Common myeloid progenitor, CD34-positive (primary cell): ENCODE results near the gene ZMAT3.

Experiments
- CTCF ChIA-PET: fragments of 350-600 bp; sonication (Branson Sonifier 250); formaldehyde crosslinking; loops from one replicate; lab custom pipeline; 2021; ENCODE audit warnings: antibody characterized with exemption; lab: Charles Lee
- POLR2A ChIA-PET: fragments of 350-600 bp; sonication (Branson Sonifier 250); formaldehyde crosslinking; loops from one replicate; lab custom pipeline; 2021; ENCODE audit warnings: antibody characterized with exemption; lab: Charles Lee
- DNase-seq, 3 donors: peaks; one replicate each; pipeline versions ENCODE4 v3.0.0 to v3.0.0-alpha.2; 2013
- H3K27ac ChIP-seq, 2 experiments: 1 replicate in 1 of 2; 2 replicates in 1 of 2; pipeline ENCODE4 v1.7.0; 2013; ENCODE audit warnings: inconsistent platforms in 2 of 2, low read length in 2 of 2, mild to moderate bottlenecking in 2 of 2, low read depth in 1 of 2, moderate library complexity in 1 of 2; ENCODE audit not compliant: severe bottlenecking in 2 of 2, insufficient read depth in 1 of 2, poor library complexity in 1 of 2
- H3K27me3 ChIP-seq, 5 experiments: replicated peaks in 2 of 5; 1 replicate in 3 of 5; 2 replicates in 2 of 5; pipeline versions ENCODE4 v1.6.1 to v1.7.0; 2013; ENCODE audit warnings: low read length in 4 of 5, mild to moderate bottlenecking in 2 of 5, moderate library complexity in 2 of 5, inconsistent platforms in 1 of 5; ENCODE audit not compliant: insufficient read depth in 5 of 5, control insufficient read depth in 4 of 5
- H3K36me3 ChIP-seq, 4 experiments: 1 replicate in 2 of 4; 2 replicates in 2 of 4; pipeline versions ENCODE4 v1.6.1 to v1.7.0; 2013; ENCODE audit warnings: low read length in 3 of 4, control low read depth in 1 of 4, mild to moderate bottlenecking in 1 of 4; ENCODE audit not compliant: control insufficient read depth in 4 of 4, insufficient read depth in 4 of 4
- H3K4me1 ChIP-seq, 4 experiments: 1 replicate in 3 of 4; 2 replicates in 1 of 4; pipeline versions ENCODE4 v1.6.1 to v1.7.1; 2013; ENCODE audit warnings: low read length in 3 of 4, mild to moderate bottlenecking in 3 of 4, control low read depth in 1 of 4, inconsistent platforms in 1 of 4, moderate library complexity in 1 of 4; ENCODE audit not compliant: control insufficient read depth in 4 of 4, insufficient read depth in 4 of 4; ENCODE audit errors: control extremely low read depth in 1 of 4
- H3K4me3 ChIP-seq, 7 experiments: 1 replicate in 4 of 7; 2 replicates in 3 of 7; pipeline versions ENCODE4 v1.5.1 to v1.7.0; 2013; ENCODE audit warnings: mild to moderate bottlenecking in 7 of 7, low read length in 6 of 7, moderate library complexity in 6 of 7, inconsistent platforms in 2 of 7, low read depth in 2 of 7, control low read depth in 1 of 7; ENCODE audit not compliant: insufficient read depth in 4 of 7, control insufficient read depth in 1 of 7; ENCODE audit errors: extremely low read depth in 1 of 7
- H3K9me3 ChIP-seq, 5 experiments: 1 replicate in 4 of 5; 2 replicates in 1 of 5; pipeline versions ENCODE4 v1.6.1 to v1.7.1; 2013; ENCODE audit warnings: low read length in 4 of 5, mild to moderate bottlenecking in 2 of 5, inconsistent platforms in 1 of 5, low read depth in 1 of 5, moderate library complexity in 1 of 5; ENCODE audit not compliant: control insufficient read depth in 4 of 5, insufficient read depth in 2 of 5; ENCODE audit errors: control extremely low read depth in 1 of 5
- WGBS: methylation state at CpG from one replicate; pipeline ENCODE4 v1.1.5; 2013; ENCODE audit not compliant: insufficient coverage; 5-methylcytosine and 5-hydroxymethylcytosine counted together

ZMAT3 gene

GRCh38 chr3:178971614-178972013 lies 100.0 kb downstream of the ZMAT3 start:
- Histone ChIP-seq H3K27ac (no peak overlapping the region), H3K36me3 (no peaks in the 10 kb centered on the region), H3K9me3 (peaks cover 0 to 6% (median 0%) of the 10 kb centered on the region in 5 experiments), H3K27me3 (no peaks in the 10 kb centered on the region), H3K4me1 (peaks cover 6 to 7% (median 7%) of the 10 kb centered on the region in 4 experiments), H3K4me3 (no peak overlapping the region)
- ChIA-PET CTCF (no interaction called here), POLR2A (no interaction called here)
- WGBS: 73% methylated on average over 1 of the region's 1 CpG
- no peak for DNase-seq

GRCh38 chr3:178969004-178969700 lies 102.5 kb downstream of the ZMAT3 start:
- no peak overlapping the region for H3K27ac ChIP-seq
- ChIA-PET CTCF (no interaction called here), POLR2A (no interaction called here)
- H3K9me3 ChIP-seq: peaks cover 0 to 3% (median 0%) of the 10 kb centered on the region in 5 experiments
- no peak overlapping the region for H3K4me3 ChIP-seq
- no peaks in the 10 kb centered on the region for H3K36me3 ChIP-seq
- H3K27me3 ChIP-seq: no peaks in the 10 kb centered on the region
- 83% methylated on average over 3 of the region's 5 CpGs for WGBS
- H3K4me1 ChIP-seq: peaks cover 6 to 10% (median 7%) of the 10 kb centered on the region in 4 experiments
- DNase-seq: no peak
